Astrocyte of the spinal cord (primary cell): ENCODE results near the gene SLC2A1.

Experiments
- DNase-seq: peaks from one replicate; pipeline ENCODE4 v3.0.0; 2011; ENCODE audit warnings: low read depth, low spot score
- H3K4me3 ChIP-seq: 2 replicates; pipeline ENCODE4 v1.5.1; 2011; ENCODE audit warnings: low read depth, mild to moderate bottlenecking, low read length, moderate library complexity
- in situ Hi-C: cut with HindIII; loops from 2 replicates; pipeline ENCODE4 v1.10.0; 2017; ENCODE audit warnings: low sequenced_read_pairs
- TF ChIP-seq, protein P1 (sequence below): IDR thresholded peaks from 2 replicates; pipeline ENCODE4 v1.5.1; 2012; ENCODE audit warnings: low read depth, mild to moderate bottlenecking, low read length, inconsistent platforms

SLC2A1 gene

DNA sequence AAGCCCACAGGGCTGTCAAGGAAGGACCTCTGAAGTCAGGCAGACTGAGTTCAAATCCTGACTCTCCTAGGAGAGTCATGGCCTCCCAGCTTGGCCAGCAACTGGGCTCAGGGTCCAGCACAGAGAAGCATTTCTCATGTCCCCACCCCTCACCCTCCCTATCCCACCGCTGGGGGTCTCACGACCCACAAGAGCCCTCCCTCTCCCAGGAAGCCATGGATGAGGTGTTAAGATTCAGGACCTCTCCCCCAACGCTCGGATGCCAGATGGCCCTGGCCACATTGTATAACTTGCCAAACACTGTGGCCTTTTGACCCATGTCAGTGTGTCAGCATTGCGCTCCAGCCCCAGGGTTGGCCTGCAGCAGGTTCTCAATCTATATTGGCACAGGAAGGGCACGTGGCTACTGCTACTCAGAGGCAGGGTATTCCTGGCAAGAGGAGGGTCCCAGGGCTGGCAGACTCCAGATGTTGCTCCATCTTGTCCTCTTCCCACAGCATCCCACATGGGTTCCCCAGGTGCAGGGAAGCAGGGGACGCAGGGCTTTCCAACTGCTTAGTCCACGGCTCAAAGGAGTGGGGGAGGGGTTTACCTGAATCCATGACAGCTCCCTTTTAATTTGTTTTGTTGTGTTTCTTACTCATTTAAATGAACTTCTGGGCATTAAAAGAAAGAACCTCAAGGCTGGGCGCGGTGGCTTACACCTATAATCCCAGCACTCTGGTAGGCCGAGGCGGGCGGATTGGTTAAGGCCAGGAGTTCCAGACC, 10.5 kb downstream of the SLC2A1 start:
- H3K4me3 ChIP-seq = no peak overlapping the region
- TF ChIP-seq, protein P1, sequence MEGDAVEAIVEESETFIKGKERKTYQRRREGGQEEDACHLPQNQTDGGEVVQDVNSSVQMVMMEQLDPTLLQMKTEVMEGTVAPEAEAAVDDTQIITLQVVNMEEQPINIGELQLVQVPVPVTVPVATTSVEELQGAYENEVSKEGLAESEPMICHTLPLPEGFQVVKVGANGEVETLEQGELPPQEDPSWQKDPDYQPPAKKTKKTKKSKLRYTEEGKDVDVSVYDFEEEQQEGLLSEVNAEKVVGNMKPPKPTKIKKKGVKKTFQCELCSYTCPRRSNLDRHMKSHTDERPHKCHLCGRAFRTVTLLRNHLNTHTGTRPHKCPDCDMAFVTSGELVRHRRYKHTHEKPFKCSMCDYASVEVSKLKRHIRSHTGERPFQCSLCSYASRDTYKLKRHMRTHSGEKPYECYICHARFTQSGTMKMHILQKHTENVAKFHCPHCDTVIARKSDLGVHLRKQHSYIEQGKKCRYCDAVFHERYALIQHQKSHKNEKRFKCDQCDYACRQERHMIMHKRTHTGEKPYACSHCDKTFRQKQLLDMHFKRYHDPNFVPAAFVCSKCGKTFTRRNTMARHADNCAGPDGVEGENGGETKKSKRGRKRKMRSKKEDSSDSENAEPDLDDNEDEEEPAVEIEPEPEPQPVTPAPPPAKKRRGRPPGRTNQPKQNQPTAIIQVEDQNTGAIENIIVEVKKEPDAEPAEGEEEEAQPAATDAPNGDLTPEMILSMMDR = no peak
- in situ Hi-C loops = no loop called here
- DNase-seq = no peak

GRCh38 chr1:42947117-42947516, 11.6 kb downstream of the SLC2A1 start:
- no peak overlapping the region for H3K4me3 ChIP-seq
- TF ChIP-seq, protein P1 = no peak
- no peak for DNase-seq
- in situ Hi-C loops = no loop called here

DNA sequence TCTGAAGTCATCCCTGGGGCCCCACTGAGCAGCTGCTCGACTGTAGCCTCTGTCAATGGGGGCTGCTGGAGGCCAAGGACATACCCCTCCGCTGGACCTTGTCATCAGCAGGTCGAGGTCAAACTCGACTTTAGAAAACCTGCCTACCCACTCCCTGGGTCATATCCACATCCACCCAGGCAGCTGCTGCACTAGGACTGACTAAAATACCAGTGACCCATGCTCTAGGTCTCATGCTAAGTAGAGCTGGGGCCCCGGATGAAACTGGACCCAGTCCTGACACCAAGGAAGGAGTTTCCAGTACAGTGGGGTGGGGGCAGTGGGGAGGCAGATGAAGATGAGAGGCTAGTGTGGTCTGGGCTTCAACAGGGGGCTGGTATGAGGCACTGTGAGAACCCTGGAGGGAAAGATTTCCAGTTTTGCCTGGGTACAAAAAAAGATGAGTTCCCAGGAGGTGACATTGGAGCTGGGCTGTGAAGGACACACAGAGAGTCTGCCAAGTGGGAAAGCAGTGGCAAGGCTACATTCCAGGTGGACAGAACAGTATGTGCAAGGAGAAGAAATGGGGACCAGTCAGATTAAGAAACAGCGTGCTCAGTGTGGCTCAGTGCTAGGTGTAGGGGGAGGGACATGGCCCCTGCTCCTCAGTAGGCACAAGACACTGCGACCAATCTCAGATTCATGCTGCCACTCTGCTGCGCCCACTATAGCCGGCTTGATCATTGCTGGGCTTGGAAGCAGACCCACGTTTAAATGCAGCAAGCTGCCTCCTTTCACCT, 12.4 kb downstream of the SLC2A1 start:
- no peak overlapping the region for H3K4me3 ChIP-seq
- in situ Hi-C loops = no loop called here
- TF ChIP-seq, protein P1 = no peak
- DNase-seq = no peak

DNA sequence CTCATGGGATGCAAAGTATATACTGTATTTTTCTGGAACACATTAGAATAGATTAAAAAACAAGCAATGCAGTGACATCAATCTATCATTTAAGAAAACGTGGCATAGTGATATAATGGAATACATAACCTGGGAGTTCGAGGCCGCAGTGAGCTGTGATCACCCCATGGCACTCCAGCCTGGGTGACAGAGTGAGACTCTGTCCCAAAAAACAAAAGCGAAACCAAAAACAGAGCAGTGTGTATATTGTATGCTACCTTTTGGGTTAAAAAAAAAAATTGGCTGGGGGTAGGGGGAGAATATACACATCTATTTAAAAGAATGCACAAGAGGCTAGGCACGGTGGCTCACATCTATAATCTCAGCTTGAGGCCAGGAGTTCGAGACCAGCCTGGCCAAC, 13.5 kb downstream of the SLC2A1 start:
- no peak for DNase-seq
- in situ Hi-C loops = no loop called here
- TF ChIP-seq, protein P1 = no peak
- no peak overlapping the region for H3K4me3 ChIP-seq

DNA sequence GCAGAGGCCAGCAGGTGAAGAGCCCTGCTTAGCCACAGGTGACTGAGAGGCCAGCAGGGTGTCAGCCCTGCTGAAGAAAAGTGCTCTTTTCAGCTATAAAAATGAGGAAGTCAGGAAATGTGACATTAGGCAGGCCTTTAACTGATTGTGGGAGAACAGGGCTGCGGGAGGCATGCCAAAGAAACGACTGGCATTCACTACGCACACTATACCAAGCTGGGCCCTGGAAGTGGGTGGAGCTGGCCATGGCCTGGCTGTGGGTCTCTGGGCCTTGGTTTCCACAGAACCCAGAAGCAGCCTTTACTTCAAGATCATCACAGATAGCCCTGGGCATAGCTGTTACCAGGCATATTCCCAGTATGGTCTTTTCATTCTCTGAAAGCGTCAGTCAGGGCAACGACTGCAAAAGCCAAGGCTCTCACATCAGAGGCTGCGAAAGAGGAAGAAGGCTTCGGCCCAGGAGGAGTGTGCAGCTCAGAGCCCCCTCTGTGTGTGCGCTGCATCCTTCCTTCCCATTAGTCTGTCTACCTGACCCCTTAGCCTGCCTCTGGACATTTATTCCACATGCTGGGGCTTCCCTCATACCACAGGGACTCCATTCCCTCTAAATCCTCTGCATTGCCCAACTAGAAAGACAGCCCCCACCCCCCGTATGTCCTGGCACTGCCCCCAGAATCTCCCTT, 14.3 kb downstream of the SLC2A1 start:
- no peak for DNase-seq

DNA sequence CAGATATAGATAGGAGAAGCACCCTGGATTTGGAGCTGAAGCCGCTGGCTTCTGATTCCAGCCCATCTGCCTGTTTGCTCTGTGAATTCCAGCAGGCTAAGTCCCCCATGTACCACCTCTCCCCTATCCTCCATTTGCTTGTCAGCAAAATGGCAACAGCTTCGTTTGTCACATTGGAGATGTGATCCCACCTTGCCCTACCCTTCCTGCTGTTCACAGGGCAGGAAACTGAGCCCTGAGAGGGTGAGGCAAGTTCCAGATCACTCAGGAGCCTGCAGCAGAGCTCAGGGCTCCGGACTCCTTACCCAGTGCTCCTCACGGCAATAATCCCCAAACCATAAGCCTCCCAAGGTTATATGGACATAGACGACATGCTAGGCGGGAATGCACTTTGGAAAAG, 14.9 kb downstream of the SLC2A1 start:
- TF ChIP-seq, protein P1 = no peak
- H3K4me3 ChIP-seq = no peak overlapping the region
- no peak for DNase-seq
- in situ Hi-C loops = no loop called here

More for the DNA sequence above, 14.3 kb downstream of the SLC2A1 start:
- TF ChIP-seq, protein P1 = no peak
- in situ Hi-C loops = no loop called here
- no peak overlapping the region for H3K4me3 ChIP-seq
